ENCODE results near the gene GRIK1. TPM values are rescaled to one million over a fixed set of nuclear protein-coding genes. Genes with fewer than 3 reads are reported as not detected.
A peak's percentile ranks its signal among the peaks of the same experiment; 100 is the strongest.

Gene GRIK1
- total RNA-seq (2014; rRNA removed; shearing (Covaris generic)) (not detected in 2 replicates), polyA plus RNA-seq (2016; fragmentation: Nextera tagmentation; extraction: Ambion mirVana) (not detected in 2 replicates)

DNA sequence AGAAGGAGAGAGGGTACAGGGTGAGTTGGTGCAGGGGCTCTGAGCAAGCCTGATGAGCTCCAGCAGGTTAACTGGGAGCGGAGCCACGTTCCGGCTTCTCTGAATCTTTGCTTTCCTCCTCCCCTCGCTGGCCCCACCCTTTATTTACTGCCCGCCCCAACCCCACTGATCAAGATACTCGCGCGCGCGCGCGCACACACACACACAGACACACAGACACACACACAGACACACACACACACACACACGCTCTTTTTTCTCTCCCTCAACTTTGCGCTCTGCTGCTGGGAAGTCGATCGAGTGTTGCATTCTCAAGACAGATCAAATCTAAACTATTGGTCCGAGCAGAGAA, at the start of gene GRIK1:
GRIK1 (minus strand) TSS at position 73 of the 352 bp plus-strand sequence.
- peak; percentile 5 for DNase-seq
- H4K20me1 ChIP-seq (ENCODE audit: insufficient read depth), result no peaks in the 10 kb centered on the region
- H3K27ac ChIP-seq, result no peak within 1 kb of the TSS
- in situ Hi-C loops (cut with MboI), result no loop called here
- H3K9ac ChIP-seq, result no peak within 1 kb of the TSS
- peak within 1 kb of the TSS; percentile 53 for H3K4me3 ChIP-seq
- H3F3A ChIP-seq (ENCODE audit: insufficient read depth), result no peaks in the 10 kb centered on the region
- no peaks in the 10 kb centered on the region for H3K36me3 ChIP-seq (ENCODE audit: low read depth)
- peaks cover 54% of the 10 kb centered on the region for H3K27me3 ChIP-seq (replicated peaks; ENCODE audit: insufficient read depth)
- H3K4me2 ChIP-seq (ENCODE audit: unreplicated experiment), result peak within 1 kb of the TSS; percentile 57
- no peak for TF ChIP-seq EZH2 (IDR thresholded peaks at IDR 0.05; ENCODE audit: insufficient read depth, poor library complexity, severe bottlenecking)
- H3K9me3 ChIP-seq (ENCODE audit: low read depth), result no peaks in the 10 kb centered on the region
- H3K9me2 ChIP-seq (ENCODE audit: insufficient read depth), result no peaks in the 10 kb centered on the region
- H3K79me2 ChIP-seq (ENCODE audit: insufficient read depth), result no peaks in the 10 kb centered on the region
- WGBS, 2 experiments (ENCODE audit: low coverage in 1 of 2, low lambda C conversion rate in 2 of 2, missing lambda C conversion rate in 2 of 2), result 5 to 8% methylated on average over 13 to 17 of the region's 17 CpGs
- no peaks in the 10 kb centered on the region for H3K4me1 ChIP-seq (ENCODE audit: insufficient read depth)
- H2AFZ ChIP-seq, result peak within 1 kb of the TSS; percentile 51

DNA sequence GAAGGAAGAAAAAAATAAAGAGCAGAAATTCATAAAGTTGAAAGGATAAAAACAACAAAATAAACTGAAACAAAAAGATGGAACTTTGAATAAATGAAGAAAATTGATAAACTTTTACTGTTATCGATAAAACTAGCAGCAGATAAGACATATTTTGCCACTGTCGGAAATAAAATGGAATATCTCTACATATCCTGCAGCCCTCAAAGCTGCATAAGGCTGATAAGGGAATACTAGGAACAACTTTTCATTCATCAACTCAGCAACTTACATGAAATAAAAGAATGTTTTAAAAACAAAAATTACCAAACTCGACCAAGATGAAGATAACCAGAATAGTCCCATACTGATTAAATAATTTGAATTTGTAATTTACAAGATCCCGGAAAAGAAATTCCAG, 48.0 kb upstream of the GRIK1 start:
- Histone ChIP-seq H4K20me1 (ENCODE audit: insufficient read depth) (no peaks in the 10 kb centered on the region), H3K4me1 (ENCODE audit: insufficient read depth) (no peaks in the 10 kb centered on the region), H3K9ac (no peak overlapping the region), H3K27ac (no peak overlapping the region), H3K4me3 (no peak overlapping the region), H3K36me3 (ENCODE audit: low read depth) (no peaks in the 10 kb centered on the region), H3K27me3 (replicated peaks; ENCODE audit: insufficient read depth) (no peaks in the 10 kb centered on the region), H2AFZ (no peak overlapping the region), H3K4me2 (ENCODE audit: unreplicated experiment) (no peak overlapping the region), H3K9me3 (ENCODE audit: low read depth) (no peaks in the 10 kb centered on the region), H3F3A (ENCODE audit: insufficient read depth) (no peaks in the 10 kb centered on the region), H3K9me2 (ENCODE audit: insufficient read depth) (no peaks in the 10 kb centered on the region), H3K79me2 (ENCODE audit: insufficient read depth) (no peaks in the 10 kb centered on the region)
- 36 to 54% methylated on average over 4 of the region's 4 CpGs for WGBS, 2 experiments (ENCODE audit: low coverage in 1 of 2, low lambda C conversion rate in 2 of 2, missing lambda C conversion rate in 2 of 2)
- in situ Hi-C loops (cut with MboI), result no loop called here
- DNase-seq, result no peak
- TF ChIP-seq EZH2 (IDR thresholded peaks at IDR 0.05; ENCODE audit: insufficient read depth, poor library complexity, severe bottlenecking) (no peak), EZH2phosphoT487 (IDR thresholded peaks at IDR 0.05; ENCODE audit: insufficient read depth, low read depth) (no peak)

DNA sequence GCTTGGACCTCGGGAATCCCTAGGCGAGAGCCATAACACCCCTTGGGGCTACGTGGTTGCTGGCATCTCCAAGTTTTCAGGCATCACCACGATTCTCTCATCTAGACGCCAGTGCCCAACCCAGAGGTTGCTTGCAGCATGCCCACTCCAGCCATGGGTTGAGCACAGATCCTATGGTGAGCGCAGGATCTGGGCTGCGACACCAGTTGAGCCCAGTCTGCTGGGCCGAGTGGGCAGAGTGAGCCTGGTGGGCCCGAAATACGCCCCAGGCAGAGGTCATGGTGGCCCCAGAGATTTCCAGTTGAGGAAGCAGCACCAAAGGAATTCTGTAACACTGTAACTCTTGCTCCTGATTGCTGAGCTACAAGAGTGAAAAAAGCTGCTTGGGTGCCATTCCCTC, 46.1 kb upstream of the GRIK1 start:
- Histone ChIP-seq H4K20me1 (ENCODE audit: insufficient read depth) (no peaks in the 10 kb centered on the region), H3K27me3 (replicated peaks; ENCODE audit: insufficient read depth) (no peaks in the 10 kb centered on the region), H3K4me1 (ENCODE audit: insufficient read depth) (no peaks in the 10 kb centered on the region), H3K4me2 (ENCODE audit: unreplicated experiment) (no peak overlapping the region), H3K9me2 (ENCODE audit: insufficient read depth) (no peaks in the 10 kb centered on the region), H3K27ac (no peak overlapping the region), H3K79me2 (ENCODE audit: insufficient read depth) (no peaks in the 10 kb centered on the region), H3F3A (ENCODE audit: insufficient read depth) (no peaks in the 10 kb centered on the region), H3K36me3 (ENCODE audit: low read depth) (no peaks in the 10 kb centered on the region), H2AFZ (no peak overlapping the region), H3K9ac (no peak overlapping the region), H3K9me3 (ENCODE audit: low read depth) (no peaks in the 10 kb centered on the region), H3K4me3 (no peak overlapping the region)
- WGBS, 2 experiments (ENCODE audit: low coverage in 1 of 2, low lambda C conversion rate in 2 of 2, missing lambda C conversion rate in 2 of 2), result 34% methylated on average over 10 of the region's 10 CpGs
- no peak for TF ChIP-seq EZH2phosphoT487 (IDR thresholded peaks at IDR 0.05; ENCODE audit: insufficient read depth, low read depth)
- in situ Hi-C loops (cut with MboI), result no loop called here
- no peak for DNase-seq

DNA sequence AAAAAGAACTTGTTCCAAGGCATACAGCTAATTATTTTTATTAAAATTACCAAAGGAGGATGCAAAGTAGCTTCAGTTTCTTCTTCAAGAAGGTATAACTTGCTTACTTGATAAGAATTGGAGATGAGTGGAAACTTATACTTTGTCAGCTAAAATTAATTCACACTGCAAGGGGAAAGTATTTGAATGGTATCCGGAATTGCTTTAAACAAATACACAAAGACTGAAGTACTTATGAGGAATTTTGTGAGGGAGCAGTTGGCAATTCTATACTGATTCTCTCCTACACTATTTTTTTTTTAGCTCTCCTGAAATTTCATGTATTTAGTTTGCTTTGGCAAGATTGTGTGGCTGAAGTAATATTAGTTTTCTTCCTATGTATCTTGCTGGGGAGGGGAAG, 39.2 kb upstream of the GRIK1 start:
- Histone ChIP-seq H3K79me2 (ENCODE audit: insufficient read depth) (no peaks in the 10 kb centered on the region), H3K36me3 (ENCODE audit: low read depth) (no peaks in the 10 kb centered on the region), H3K4me3 (no peak overlapping the region), H3K9ac (no peak overlapping the region), H3K4me2 (ENCODE audit: unreplicated experiment) (no peak overlapping the region), H3F3A (ENCODE audit: insufficient read depth) (no peaks in the 10 kb centered on the region), H3K9me2 (ENCODE audit: insufficient read depth) (no peaks in the 10 kb centered on the region), H3K4me1 (ENCODE audit: insufficient read depth) (no peaks in the 10 kb centered on the region), H3K27me3 (replicated peaks; ENCODE audit: insufficient read depth) (no peaks in the 10 kb centered on the region), H2AFZ (no peak overlapping the region), H4K20me1 (ENCODE audit: insufficient read depth) (no peaks in the 10 kb centered on the region), H3K27ac (no peak overlapping the region), H3K9me3 (ENCODE audit: low read depth) (no peaks in the 10 kb centered on the region)
- no peak for TF ChIP-seq EZH2 (IDR thresholded peaks at IDR 0.05; ENCODE audit: insufficient read depth, poor library complexity, severe bottlenecking)
- TF ChIP-seq EZH2phosphoT487 (IDR thresholded peaks at IDR 0.05; ENCODE audit: insufficient read depth, low read depth), result no peak
- DNase-seq, result no peak
- in situ Hi-C loops (cut with MboI), result no loop called here
- WGBS, 2 experiments (ENCODE audit: low coverage in 1 of 2, low lambda C conversion rate in 2 of 2, missing lambda C conversion rate in 2 of 2), result 16 to 39% methylated on average over 1 of the region's 1 CpG

DNA sequence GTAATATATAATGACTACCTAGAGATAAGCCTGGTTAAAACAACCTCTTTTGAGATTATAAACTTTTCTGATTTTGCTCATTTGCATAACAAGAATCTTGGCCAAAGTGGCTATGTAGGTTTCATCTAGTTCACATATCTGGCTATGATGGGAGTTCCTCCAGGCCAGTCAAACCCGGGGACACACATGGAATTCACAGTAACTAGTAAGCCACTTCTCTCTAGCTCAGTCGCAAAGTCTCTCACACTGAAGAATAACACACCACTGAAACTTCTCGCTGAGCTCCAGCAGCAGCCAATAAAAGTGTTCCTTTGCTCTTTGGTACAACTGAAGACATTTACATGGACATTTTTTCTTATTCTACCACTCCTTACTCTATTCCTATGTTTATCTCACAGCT, 36.0 kb upstream of the GRIK1 start:
- Histone ChIP-seq H3K27me3 (replicated peaks; ENCODE audit: insufficient read depth) (no peaks in the 10 kb centered on the region), H3K27ac (no peak overlapping the region), H3K4me1 (ENCODE audit: insufficient read depth) (no peaks in the 10 kb centered on the region), H2AFZ (no peak overlapping the region), H3K9me2 (ENCODE audit: insufficient read depth) (no peaks in the 10 kb centered on the region), H3K79me2 (ENCODE audit: insufficient read depth) (no peaks in the 10 kb centered on the region), H3K4me2 (ENCODE audit: unreplicated experiment) (no peak overlapping the region), H3K9ac (no peak overlapping the region), H3K9me3 (ENCODE audit: low read depth) (no peaks in the 10 kb centered on the region), H4K20me1 (ENCODE audit: insufficient read depth) (no peaks in the 10 kb centered on the region), H3K36me3 (ENCODE audit: low read depth) (no peaks in the 10 kb centered on the region), H3F3A (ENCODE audit: insufficient read depth) (no peaks in the 10 kb centered on the region), H3K4me3 (no peak overlapping the region)
- no peak for DNase-seq
- in situ Hi-C loops (cut with MboI), result no loop called here
- 10 to 17% methylated on average over 3 of the region's 3 CpGs for WGBS, 2 experiments (ENCODE audit: low coverage in 1 of 2, low lambda C conversion rate in 2 of 2, missing lambda C conversion rate in 2 of 2)
- TF ChIP-seq EZH2phosphoT487 (IDR thresholded peaks at IDR 0.05; ENCODE audit: insufficient read depth, low read depth), result no peak
- no peak for TF ChIP-seq EZH2 (IDR thresholded peaks at IDR 0.05; ENCODE audit: insufficient read depth, poor library complexity, severe bottlenecking)
